Jurkat, Clone E6-1 (cell line): ENCODE measurements around the gene OR2B2. TPM values are rescaled to one million over a fixed set of nuclear protein-coding genes. Genes with fewer than 3 reads are reported as not detected.
"Not testable (repeated sequence)": the region's sequence is repeated elsewhere in the genome, so short reads cannot be mapped to it uniquely, and the experiment has no call there.

Experiments
- DNase-seq: peaks from one replicate; pipeline ENCODE4 v3.0.0-alpha.2; 2011; ENCODE audit warnings: low read depth, low spot score
- H3K4me3 ChIP-seq: 2 replicates; pipeline ENCODE4 v1.5.1; 2011; ENCODE audit warnings: mild to moderate bottlenecking, low read length, control low read depth, moderate library complexity
- polyA plus RNA-seq: library from polyadenylated mRNA; unstranded; fragments of >200 nt; gene quantifications from one replicate; pipeline ENCODE4 v1.2.1, GENCODE V29; 2012; ENCODE audit warnings: missing spikeins; ENCODE audit not compliant: insufficient read length, insufficient read depth

OR2B2 gene
- polyA plus RNA-seq = not detected

GRCh38 chr6:27911956-27912446, at the start of gene OR2B2:
TSS of gene OR2B2 (minus strand) at chr6:27912396. CDS start at chr6:27912319, 77 bp downstream.
- no peak within 1 kb of the TSS for H3K4me3 ChIP-seq
- no peak for DNase-seq

GRCh38 chr6:27957516-27957915, 45.3 kb upstream of the OR2B2 start:
- no peak overlapping the region for H3K4me3 ChIP-seq
- no peak for DNase-seq

GRCh38 chr6:27956941-27957340, 44.7 kb upstream of the OR2B2 start, which contains the start of gene OR2B6:
TSS of gene OR2B6 (plus strand) at chr6:27957241. CDS start at chr6:27957241, 0 bp downstream.
- no peak within 1 kb of the TSS for H3K4me3 ChIP-seq
- no peak for DNase-seq

- no peak for DNase-seq
- no peak overlapping the region for H3K4me3 ChIP-seq
Measured at GRCh38 chr6:27951040-27951439, 38.8 kb upstream of the OR2B2 start.

GRCh38 chr6:27948237-27948636, 36.0 kb upstream of the OR2B2 start:
- H3K4me3 ChIP-seq = no peak overlapping the region
- no peak for DNase-seq

- DNase-seq, H3K4me3 ChIP-seq: not testable (repeated sequence)
Measured at GRCh38 chr6:27943072-27943471, 30.9 kb upstream of the OR2B2 start.

GRCh38 chr6:27940766-27941165, 28.6 kb upstream of the OR2B2 start:
- DNase-seq = no peak

GRCh38 chr6:27931209-27931608, 19.0 kb upstream of the OR2B2 start:
- DNase-seq = no peak

More at GRCh38 chr6:27940766-27941165, 28.6 kb upstream of the OR2B2 start:
- no peak overlapping the region for H3K4me3 ChIP-seq

GRCh38 chr6:27929930-27930329, 17.7 kb upstream of the OR2B2 start:
- H3K4me3 ChIP-seq, DNase-seq: not testable (repeated sequence)

More at GRCh38 chr6:27931209-27931608, 19.0 kb upstream of the OR2B2 start:
- no peak overlapping the region for H3K4me3 ChIP-seq

- DNase-seq, H3K4me3 ChIP-seq: not testable (repeated sequence)
Measured at GRCh38 chr6:27928041-27928440, 15.8 kb upstream of the OR2B2 start.

GRCh38 chr6:27924179-27924578, 12.0 kb upstream of the OR2B2 start:
- H3K4me3 ChIP-seq = no peak overlapping the region
- no peak for DNase-seq

GRCh38 chr6:27922949-27923348, 10.8 kb upstream of the OR2B2 start:
- H3K4me3 ChIP-seq = no peak overlapping the region
- no peak for DNase-seq

- no peak for DNase-seq
- H3K4me3 ChIP-seq = no peak overlapping the region
Measured at GRCh38 chr6:27908017-27908416, 4.2 kb downstream of the OR2B2 start.

GRCh38 chr6:27902335-27903314, 9.6 kb downstream of the OR2B2 start:
- DNase-seq = peak; percentile 81
- peak overlapping the region; percentile 70 for H3K4me3 ChIP-seq

- DNase-seq = no peak
- peak overlapping the region; percentile 70; the same call in 1 of the 2 replicates for H3K4me3 ChIP-seq
Measured at GRCh38 chr6:27901801-27902200, 10.4 kb downstream of the OR2B2 start.

- H3K4me3 ChIP-seq, DNase-seq: not testable (repeated sequence)
Measured at GRCh38 chr6:27900197-27900596, 12.0 kb downstream of the OR2B2 start.

GRCh38 chr6:27899543-27899942, 12.7 kb downstream of the OR2B2 start:
- no peak for DNase-seq
- no peak overlapping the region for H3K4me3 ChIP-seq

GRCh38 chr6:27897580-27898206, 14.5 kb downstream of the OR2B2 start:
- no peak for DNase-seq
- no peak overlapping the region for H3K4me3 ChIP-seq

- no peak for DNase-seq
- H3K4me3 ChIP-seq = no peak overlapping the region
Measured at GRCh38 chr6:27896398-27896796, 15.8 kb downstream of the OR2B2 start.
